ENCODE data around the gene EIF4G3. TPM values are rescaled to one million over a fixed set of nuclear protein-coding genes. Genes with fewer than 3 reads are reported as not detected.

Gene EIF4G3
- total RNA-seq, 1 experiment from 2014 or later = 72.0 TPM

DNA sequence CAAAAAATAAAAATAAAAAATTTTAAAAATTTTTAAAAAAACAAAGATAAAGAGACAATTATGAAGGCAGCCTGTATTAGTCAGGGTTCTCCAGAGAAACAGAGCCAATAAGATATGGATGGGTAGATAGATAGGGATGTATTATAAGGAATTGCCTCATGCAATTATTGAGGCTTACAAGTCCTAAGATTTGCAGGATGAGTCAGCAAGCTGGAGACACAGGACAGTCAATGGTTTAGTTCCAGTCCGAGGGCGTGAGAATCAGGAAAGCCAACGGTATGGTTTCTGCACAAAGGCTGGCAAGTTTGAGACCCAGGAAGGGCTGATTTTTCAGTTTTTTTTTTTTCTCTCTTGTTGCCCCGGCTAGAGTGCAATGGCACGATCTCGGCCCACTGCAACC is 24.1 kb upstream of the EIF4G3 start:
- Histone ChIP-seq H4K8ac (replicated peaks; ENCODE audit: insufficient read length, low read depth, low read length) (no peak overlapping the region), H4K5ac (ENCODE audit: insufficient read length, low read depth, low read length) (no peak overlapping the region), H2AK5ac (ENCODE audit: insufficient read length, low read length) (no peak overlapping the region), H3K79me2 (ENCODE audit: insufficient read depth, low read length) (no peaks in the 10 kb centered on the region), H3T11ph (ENCODE audit: low read length) (no peak overlapping the region), H2BK12ac (ENCODE audit: insufficient read length, low read depth, low read length) (no peak overlapping the region), H2BK5ac (ENCODE audit: insufficient read length, low read length) (no peak overlapping the region), H4K91ac (ENCODE audit: insufficient read length, low read depth, low read length) (no peak overlapping the region), H3K4ac (ENCODE audit: low read depth, low read length) (no peak overlapping the region), H2BK20ac (ENCODE audit: low read depth, low read length, poor library complexity, severe bottlenecking) (no peak overlapping the region), H3K4me2 (ENCODE audit: insufficient read depth, insufficient read length, low read length) (no peak overlapping the region), H3K4me1 (ENCODE audit: insufficient read depth, low read length) (no peaks in the 10 kb centered on the region), H3K18ac (ENCODE audit: insufficient read length, low read depth, low read length) (no peak overlapping the region), H2BK120ac (ENCODE audit: low read depth, low read length, poor library complexity, severe bottlenecking) (no peak overlapping the region), H3K9me3 (ENCODE audit: control insufficient read depth, low read depth, low read length) (no peaks in the 10 kb centered on the region), H2BK15ac (ENCODE audit: low read depth, low read length) (no peak overlapping the region), H4K20me1 (ENCODE audit: control insufficient read depth, insufficient read depth, insufficient read length) (no peaks in the 10 kb centered on the region), H3K27ac (ENCODE audit: insufficient read length, low read depth, low read length) (no peak overlapping the region), H3K14ac (ENCODE audit: insufficient read depth, low read length) (no peak overlapping the region), H3K23me2 (ENCODE audit: insufficient read length, low read depth, low read length, poor library complexity, severe bottlenecking) (no peaks in the 10 kb centered on the region), H2AFZ (ENCODE audit: low read length) (no peak overlapping the region), H3K23ac (ENCODE audit: insufficient read length, low read depth, low read length) (no peak overlapping the region), H3K9ac (ENCODE audit: extremely low read depth, insufficient read length, low read length) (no peak overlapping the region), H3K79me1 (ENCODE audit: insufficient read depth, low read depth, low read length, poor library complexity, severe bottlenecking) (no peaks in the 10 kb centered on the region), H3K56ac (ENCODE audit: insufficient read length, low read depth, low read length) (no peak overlapping the region), H3K27me3 (ENCODE audit: insufficient read depth, low read length) (no peaks in the 10 kb centered on the region)
- H3K36me3 Mint-ChIP-seq (ENCODE audit: insufficient read depth in 1 of 3, low read depth in 3 of 3) = no peaks in the 10 kb centered on the region
- WGBS (ENCODE audit: extremely low coverage, insufficient read length, low lambda C conversion rate) = no CpG with 5 or more reads among the region's 6 CpGs
- no peak for DNase-seq
- H3K4me1 Mint-ChIP-seq = 0 out of 4 replicates have a peak, but pooled peaks cover 0 to 2% of the 10 kb centered on the region in 2 experiments
- H3K27ac Mint-ChIP-seq = no peak overlapping the region
- H3K27me3 Mint-ChIP-seq (ENCODE audit: low read depth) = peaks cover 55% of the 10 kb centered on the region
- TF ChIP-seq, protein P1, sequence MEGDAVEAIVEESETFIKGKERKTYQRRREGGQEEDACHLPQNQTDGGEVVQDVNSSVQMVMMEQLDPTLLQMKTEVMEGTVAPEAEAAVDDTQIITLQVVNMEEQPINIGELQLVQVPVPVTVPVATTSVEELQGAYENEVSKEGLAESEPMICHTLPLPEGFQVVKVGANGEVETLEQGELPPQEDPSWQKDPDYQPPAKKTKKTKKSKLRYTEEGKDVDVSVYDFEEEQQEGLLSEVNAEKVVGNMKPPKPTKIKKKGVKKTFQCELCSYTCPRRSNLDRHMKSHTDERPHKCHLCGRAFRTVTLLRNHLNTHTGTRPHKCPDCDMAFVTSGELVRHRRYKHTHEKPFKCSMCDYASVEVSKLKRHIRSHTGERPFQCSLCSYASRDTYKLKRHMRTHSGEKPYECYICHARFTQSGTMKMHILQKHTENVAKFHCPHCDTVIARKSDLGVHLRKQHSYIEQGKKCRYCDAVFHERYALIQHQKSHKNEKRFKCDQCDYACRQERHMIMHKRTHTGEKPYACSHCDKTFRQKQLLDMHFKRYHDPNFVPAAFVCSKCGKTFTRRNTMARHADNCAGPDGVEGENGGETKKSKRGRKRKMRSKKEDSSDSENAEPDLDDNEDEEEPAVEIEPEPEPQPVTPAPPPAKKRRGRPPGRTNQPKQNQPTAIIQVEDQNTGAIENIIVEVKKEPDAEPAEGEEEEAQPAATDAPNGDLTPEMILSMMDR (conservative IDR thresholded peaks at IDR 0.05) = no peak
- no peaks in the 10 kb centered on the region for H3K9me3 Mint-ChIP-seq
- H3K4me3 Mint-ChIP-seq = no peak overlapping the region
